IPS-NIHi11 (cell line): ENCODE results near the gene GMCL2.
"Not testable (repeated sequence)": the region's sequence is repeated elsewhere in the genome, so short reads cannot be mapped to it uniquely, and the experiment has no call there.

ENCODE experiments used
- DNase-seq: peaks from one replicate; pipeline ENCODE4 v3.0.0; 2012; ENCODE audit warnings: mixed read lengths, low spot score

The GMCL2 gene, protein sequence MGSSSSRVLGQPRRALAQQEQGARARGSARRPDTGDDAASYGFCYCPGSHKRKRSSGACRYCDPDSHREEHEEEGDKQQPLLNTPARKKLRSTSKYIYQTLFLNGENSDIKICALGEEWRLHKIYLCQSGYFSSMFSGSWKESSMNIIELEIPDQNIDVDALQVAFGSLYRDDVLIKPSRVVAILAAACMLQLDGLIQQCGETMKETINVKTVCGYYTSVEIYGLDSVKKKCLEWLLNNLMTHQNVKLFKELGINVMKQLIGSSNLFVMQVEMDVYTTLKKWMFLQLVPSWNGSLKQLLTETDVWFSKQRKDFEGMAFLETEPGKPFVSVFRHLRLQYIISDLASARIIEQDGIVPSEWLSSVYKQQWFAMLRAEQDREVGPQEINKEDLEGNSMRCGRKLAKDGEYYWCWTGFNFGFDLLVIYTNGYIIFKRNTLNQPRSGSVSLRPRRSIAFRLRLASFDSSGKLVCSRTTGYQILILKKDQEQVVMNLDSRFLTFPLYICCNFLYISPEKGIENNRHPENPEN

DNA sequence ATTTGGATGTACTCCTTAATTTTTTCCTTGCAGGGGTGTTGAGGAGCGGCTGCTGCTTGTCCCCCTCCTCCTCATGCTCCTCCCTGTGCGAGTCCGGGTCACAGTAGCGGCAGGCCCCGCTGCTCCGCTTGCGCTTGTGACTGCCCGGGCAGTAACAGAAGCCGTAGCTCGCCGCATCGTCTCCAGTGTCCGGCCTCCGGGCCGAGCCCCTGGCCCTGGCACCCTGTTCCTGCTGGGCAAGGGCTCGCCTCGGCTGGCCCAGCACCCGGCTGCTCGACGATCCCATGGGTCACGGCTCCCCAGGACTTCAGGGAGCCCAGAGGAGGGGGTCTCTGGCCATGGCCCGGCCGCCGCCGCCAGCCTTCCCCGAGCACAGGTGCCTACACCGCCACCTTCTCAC is at the start of gene GMCL2:
Gene GMCL2, minus strand, starts transcription at position 358 of the 400 bp plus-strand sequence. Its CDS starts 72 bp downstream, at position 286.
- no peak for DNase-seq

DNA sequence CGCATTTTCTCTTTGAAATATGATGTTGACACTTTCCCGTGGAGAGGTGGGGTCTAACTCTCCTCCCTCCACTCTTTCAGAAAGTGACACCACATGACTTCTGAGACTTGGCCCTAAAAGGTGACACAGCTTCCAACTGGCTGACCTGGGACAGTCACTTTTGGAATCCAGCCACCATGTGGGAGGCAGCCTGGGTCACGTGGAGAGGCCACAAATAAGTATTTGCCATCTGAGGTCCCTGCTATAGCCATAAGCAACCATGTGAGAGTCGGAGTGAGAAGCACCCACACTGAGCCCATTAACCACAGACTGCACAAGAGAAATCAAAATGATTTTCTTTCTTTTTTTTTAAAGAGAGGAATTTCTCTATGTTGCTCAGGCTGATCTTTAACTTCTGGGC is 49.5 kb upstream of the GMCL2 start:
- no peak for DNase-seq

DNA sequence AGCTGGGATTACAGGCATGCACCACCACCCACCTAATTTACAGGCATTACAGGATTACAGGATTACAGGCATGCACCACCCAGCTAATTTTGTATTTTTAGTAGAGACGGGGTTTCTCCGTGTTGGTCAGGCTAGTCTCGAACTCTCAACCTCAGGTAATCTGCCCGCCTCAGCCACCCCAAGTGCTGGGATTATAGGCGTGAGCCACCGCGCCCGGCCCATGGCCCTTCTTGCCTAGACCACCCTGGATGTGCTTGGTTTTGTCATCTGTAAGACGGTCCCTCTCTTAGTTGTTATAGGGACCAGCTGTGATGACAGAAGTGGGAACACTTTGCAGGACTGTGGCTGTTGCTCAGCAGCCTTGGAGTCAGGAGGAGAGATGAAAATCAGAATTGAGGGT is 49.0 kb upstream of the GMCL2 start:
- DNase-seq: no peak

DNA sequence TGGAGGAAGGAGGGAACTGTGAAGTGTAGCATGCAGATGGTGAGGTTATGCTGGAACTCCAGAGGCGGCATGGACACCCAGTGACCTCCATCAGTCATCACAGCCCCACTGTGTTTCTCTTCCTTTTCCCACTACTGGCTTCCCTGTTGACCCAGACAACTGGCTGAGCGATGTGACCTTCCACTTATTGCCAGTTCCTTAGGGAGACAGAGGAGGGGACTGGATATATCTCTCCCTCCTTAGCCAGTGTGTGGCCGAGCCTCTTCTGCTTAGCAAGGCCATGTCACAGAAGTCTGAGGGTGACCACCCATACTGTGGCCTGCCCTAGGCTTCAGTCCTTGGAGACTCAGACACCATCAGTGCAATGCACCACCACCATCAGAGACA is 48.4 kb upstream of the GMCL2 start:
- DNase-seq: no peak

DNA sequence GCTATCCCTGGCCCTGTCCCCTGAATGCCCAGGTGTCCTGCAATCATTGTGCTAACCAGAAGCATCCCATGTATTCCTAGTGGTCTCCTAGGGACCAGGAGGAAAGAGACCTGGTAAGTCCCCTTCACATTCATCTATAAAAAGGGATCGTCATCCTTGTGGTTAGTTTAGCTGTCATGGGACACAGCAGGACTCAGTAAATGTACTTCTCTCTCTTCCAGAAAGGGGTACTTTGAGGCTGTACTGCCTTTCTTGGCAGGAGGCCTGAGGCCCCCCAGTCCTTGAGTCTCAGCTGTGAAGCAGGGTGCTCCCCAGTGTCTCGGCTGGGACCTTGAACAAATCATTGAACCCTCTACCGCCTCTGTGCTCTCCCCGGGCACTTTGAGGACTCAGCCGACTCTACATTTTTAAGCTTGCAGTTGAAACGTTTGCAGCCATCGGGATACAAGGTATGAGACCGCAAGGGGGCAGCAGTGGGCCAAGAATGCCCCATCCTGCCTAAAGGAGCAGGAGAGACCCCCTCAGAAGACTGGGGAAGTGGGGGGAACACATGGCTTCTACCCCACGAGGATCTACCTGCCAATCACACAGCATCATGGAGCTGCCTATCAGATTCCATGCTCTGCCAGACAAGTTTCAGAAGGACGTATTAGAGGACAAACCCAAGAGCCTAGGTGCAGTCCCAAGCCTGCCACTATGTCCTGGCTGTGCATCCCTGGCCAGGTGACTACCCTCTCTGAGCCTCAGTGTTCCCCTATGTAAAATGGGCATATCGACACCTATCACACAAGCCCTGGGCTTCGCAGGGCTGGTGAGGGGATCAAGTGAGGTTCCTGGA is 47.8 kb upstream of the GMCL2 start:
- DNase-seq: peak; percentile 87

DNA sequence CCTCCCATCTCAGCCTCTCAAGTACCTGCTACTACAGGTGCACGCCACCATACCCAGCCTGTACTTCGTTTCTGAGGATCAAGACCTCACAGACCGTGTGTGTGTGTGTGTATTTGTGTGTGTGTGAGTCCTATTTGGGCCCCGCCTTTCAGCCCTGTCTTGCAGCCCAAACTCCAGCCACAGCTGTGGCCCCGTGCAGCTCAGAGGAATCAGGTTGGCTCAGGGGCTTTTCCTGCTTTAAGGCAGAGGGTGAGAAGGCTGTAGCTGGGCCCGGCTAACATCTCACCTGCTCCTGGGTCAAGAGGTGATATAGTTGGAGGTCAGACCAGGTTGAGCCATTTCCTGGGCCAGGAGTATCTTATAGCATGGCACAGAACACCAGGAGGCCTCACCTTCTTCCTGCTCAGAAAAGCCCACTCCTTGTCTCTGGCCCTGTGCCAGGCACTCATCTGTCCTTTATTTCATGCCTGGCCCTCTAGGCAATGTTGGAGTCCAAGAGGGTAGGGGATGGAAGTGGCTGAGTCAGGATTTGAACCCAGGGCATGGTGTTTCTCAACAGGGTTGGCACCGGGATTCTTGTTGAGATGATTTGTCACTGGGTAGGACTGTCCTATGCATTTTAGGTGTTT is 47.1 kb upstream of the GMCL2 start:
- no peak for DNase-seq

DNA sequence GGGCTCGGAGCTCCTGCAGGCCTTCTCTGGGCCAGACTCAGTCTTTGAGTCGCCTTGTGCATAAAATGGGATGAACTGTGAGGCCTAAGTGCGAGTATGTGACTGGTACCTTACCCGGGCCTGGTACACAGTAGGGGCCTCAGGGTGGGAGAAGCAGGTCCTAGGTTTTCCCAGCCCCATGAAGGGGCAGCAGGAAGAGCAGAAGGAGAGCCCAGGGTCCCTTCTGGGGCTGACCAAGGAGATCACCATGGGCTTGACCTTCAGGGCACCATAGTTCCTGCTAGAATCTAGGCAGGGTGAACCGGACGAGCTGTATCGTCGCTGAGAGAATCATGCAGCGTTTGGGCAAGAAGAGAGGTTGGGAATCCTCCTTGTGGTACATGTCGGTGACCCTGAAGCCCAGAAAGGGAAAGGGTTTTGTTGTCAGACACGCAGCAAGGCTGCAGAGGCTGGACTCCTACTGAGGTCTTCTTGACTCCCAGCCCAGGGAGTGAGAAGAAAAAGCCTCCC is 45.8 kb upstream of the GMCL2 start:
- DNase-seq: no peak

DNA sequence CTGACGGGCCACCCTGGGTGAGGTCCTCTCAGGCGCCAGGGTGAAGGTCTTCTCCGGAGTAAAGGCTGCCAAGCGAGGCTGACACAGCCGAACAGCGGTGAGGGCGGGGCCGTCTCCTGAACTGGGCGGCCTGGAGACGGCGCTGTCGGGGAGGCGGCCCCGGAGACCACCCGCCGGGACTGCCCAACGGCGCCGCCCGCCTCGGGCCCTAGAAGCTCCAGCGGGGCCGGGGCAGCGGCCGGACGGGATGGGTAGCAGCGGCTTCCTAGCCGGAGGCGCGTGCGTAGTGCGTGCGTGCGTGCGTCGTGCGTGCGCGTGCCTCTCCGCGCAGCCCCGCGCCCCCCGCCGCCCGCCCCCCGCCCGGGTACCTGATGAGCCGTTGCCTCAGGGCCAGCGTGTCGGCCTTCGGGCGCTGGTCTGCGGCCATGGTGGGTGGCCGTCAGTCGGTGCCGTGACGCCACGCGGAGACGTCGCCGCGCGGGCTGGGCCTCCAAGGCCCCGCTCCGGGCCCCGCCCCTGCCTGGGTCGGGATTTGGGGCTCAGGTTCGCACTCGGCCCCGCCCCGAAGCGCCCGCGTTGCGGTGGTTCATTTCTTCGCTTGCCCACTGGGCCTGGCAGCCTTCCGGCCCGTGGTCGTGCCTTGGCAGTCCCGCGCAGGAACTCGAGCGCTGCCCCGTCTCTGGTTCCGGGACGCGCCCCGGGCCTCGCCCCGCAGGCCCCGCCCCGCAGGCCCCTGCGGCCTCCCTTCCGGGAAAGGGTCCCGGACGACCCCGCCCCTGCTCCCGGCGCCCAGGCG is 45.2 kb upstream of the GMCL2 start, which contains the start of gene PHYKPL:
Gene PHYKPL, minus strand, starts transcription at position 679 of the 796 bp plus-strand sequence. Its CDS starts 252 bp downstream, at position 427.
- DNase-seq: peak; percentile 88

DNA sequence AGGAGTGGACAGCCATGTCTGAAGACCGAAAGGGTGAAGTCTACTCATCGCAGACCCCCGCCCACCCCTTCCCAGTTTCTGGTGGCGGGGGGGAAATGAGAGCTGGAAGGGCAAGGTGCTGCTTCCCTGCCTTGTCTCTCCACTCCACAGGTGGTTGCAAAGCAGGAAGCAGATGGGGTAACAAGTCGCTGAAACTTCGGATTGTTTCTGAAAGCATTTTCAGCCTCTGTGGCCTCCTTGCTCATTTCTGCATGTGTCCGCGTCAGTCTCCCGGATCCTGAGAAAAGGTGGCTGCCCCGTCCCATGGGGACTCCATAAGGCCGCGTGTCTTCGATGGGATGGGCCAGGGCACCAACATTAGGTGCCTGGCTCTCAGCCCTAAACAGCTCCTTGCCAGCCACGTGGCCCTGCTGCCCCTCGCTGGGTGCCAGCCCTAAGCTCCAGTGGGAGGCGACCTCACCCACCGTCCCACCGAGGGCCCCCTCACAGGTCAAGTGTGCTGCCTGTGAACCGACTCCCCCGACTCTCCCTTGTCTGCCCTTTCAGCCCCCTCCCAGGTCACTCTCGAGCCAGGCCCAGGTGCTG is 44.5 kb upstream of the GMCL2 start:
- no peak for DNase-seq

DNA sequence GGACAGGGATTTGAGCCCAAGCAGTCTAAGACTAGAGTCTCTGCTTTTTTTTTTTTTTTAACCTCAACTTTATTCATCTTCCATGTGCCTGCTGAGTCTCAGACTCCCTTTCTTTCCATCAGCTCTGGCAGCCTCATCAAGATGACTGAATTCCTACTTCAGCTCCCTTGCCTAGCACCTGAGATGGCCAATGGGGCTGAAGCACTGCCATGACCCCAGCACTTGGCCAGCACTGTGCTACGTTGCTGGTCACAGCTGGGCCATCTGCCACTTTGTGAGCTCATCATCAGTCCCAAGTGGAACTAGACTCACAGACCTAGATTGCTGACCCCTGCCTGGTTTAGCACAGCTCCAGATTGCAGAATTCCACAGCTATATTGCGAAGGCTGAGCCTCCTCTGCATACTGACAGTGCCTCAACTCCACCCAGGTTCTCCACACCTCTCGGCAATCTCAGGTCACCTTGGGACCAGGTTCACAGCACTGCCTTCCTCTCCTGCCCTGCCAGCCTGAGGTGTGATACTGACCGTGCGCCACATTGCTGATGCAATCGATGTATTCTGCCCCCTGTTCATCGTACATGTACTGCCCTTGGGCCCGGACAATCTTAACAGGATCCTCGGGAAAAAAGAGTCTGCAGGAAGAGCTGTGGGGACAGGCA is 43.8 kb upstream of the GMCL2 start:
- DNase-seq: no peak

DNA sequence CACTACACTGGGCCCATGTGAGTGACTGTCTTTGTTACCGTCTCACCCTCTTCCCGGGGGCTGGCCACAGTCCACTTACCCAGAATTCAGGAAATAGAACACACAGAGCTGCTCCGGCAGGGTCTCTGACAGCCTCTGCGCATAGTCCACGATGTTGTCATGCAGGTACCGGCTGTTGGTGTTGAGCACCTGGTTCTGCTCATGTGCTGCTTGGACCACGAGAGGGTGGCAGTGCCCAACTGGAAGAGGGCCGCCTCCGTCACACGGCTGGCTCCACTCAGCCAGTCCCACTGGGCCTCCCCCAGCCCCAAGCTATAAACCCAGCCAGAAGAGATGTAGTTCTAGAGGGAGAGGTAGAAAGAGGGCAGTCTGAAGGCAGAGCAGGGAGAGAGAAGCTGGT is 42.7 kb upstream of the GMCL2 start:
- no peak for DNase-seq

DNA sequence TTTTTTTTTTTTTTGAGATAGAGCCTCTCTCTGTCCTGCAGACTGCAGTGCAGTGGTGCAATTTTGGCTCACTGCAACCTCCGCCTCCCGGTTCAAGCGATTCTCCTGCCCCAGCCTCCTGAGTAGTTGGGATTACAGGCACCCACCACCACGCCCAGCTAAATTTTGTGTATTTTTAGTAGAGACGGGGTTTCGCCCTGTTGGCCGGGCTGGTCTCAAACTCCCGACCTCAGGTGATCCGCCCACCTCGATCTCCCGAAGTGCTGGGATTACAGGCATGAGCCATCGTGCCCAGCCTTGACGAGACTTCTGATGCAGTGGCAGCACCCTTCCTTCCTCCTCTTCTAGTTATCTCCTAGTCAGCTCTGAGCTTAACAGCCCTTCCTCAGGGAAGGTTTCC is 41.9 kb upstream of the GMCL2 start:
- not testable (repeated sequence) for DNase-seq

DNA sequence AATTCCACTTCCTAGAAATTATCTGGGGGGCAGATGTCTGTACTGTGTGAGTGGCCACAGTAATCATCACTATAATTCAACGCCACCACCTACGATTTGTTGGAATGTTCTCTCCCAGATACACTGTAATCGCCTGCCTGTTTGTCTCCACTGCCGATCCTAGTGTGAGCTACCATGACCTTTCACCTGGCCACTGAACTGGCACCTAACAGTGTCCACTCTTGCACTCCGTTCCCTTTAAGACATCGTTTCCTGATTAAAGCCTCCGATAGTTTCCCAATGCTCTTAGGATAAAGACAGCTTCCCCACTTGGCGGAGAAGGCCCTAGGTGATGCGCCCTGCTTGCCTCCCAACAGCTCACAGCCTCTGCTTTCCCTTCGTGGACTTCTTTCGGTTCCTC is 41.4 kb upstream of the GMCL2 start:
- DNase-seq: no peak

DNA sequence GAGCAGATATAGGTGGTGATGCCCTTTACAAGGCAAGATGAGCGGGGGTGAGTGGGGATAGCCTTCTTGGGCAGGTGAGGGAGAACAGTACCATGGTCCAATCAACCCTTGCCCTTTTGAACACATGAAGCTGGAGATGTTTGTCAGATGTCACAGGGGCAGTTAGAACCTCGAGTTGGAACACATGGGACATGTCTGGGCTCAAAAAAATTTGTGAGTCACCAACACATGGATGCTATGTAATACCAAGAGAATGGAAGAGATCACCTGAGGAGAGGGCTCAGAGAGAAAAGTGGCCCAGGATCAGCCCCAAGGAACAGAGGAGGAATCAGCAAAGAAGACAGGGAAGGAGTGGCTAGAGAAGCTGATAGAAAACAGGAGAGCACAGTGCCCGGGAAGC is 40.8 kb upstream of the GMCL2 start:
- DNase-seq: no peak

DNA sequence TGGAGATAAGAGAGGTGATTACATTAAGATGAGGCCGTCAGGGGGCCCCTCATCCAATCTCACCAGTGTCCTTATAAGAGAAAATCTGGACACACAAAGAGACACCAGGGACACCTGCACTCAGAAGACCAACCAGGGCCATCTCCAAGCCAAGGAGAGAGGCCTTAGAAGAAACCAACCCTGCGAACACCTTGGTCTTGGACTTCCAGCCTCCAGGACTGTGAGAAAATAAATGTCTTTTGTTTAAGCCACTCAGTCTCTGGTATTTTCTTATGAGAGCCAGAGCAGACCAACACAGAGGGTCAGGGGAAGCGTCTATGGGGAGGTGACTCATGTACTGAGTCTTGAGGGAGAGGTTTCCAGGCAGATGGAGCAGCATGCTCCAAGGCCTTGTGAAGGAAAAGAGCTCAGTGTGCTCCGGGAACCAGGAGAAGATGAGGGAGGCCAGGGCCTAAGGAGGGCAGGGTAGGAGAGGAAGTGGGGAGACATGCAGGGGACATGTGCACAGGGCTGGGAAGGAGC is 40.0 kb upstream of the GMCL2 start:
- DNase-seq: no peak

DNA sequence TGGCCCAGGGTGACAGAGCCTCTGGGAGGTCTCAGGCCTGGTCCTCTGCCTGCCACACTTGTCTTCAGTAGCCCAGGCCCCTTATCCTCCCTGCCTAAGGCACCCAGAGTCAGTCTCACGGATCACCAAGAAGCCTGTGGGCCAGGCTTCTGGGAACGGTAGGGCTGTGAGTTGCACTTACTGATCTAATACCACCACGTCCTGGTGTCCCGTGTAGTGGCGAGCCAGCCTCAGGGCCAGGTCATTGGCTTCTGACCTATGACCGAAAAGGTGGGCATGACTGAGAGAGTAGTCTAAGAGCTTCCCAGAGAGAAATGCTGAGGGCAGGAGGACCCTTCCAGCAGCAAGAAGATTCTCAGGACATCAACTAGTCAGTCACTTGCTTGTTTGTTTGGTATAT is 38.0 kb upstream of the GMCL2 start:
- DNase-seq: no peak

DNA sequence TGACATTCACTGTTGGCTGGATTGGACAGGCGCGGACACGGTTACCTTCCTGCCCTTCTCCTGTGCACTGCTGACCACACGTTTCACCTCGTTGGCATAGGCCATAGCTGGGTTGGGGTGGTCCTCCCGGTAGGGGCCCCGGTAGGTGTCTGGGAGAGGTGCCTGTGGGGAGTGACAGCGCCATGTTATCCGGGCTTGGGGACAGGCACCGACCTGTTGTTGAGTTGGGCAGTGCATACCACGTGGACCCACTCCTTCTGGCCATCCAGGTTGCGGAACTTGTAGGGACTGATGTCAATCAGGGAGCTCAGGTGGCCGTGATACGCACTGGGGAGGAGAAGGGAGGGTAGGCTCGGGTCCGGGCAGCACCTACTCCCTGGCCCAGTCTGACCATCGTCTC is 37.2 kb upstream of the GMCL2 start:
- no peak for DNase-seq

DNA sequence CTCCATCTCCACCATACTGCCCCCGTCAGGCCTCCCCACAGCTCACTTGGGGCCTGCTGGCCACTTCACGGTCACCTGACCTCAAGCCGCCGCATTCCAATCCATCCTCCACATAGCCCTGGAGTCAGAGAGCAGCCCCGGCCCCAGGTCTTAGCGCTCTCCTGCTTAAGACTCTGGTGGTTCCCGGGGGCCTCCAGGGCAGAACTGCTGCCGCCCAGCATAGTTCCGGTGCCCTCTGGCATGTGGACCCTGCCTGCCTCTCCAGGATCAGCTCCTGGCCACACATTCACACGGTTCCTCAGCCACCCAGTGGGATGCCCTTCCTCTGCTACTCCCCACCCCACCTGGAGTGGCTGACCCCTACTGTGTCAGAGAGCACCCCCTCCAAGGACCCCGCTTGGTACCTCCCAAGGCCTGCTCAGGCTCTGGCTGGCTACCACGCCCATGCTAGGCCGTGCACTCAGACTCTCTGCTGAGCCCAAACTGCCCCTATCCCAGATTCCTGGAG is 36.7 kb upstream of the GMCL2 start:
- DNase-seq: peak; percentile 79

DNA sequence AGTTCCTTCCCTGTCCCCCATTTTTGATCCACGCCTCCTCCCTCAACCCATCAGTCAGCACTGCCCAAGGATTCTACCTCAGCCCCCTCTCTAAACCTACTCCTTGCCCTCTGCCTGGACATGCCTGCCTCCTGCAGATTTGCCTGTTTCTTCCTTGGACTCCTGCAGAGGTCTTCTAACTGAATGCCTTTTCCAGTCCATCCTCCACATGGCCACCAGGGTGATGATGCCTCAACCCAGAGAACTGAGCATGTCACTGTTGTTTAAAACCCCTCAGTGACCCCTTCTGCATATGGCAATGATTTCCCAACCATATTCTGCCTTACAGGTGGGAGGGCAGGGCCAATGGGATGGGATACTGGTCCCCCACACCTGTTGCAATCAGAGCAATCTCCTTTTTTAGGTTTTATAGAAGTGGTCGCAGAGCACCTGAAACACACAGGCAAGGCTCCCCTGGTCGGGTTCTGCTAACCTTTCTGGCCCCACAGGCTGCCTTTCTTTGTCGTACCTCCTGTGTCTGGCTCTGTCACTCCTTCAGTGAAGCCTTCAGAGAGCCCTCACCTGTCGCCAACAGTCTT is 36.1 kb upstream of the GMCL2 start:
- DNase-seq: no peak

DNA sequence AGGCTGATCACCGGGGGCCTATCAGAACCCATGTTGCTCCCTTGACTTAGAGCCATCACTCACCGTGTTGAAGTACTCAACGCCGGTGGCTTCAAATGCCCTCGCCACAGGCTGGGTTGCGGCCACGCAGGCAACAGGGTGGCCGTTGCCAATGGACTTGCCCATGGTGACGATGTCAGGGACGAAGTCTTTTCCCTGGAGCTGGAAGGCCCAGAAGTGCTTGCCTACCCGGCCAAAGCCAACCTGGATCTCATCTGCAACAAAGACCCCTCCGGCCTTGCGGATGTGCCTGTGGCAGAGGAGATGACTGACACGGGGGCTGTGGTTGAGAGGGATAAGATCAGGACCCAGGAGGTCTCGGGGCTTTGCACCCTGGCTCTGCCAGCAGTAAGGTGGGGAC is 35.1 kb upstream of the GMCL2 start:
- no peak for DNase-seq
